ENCODE results near the gene ZNF444.

DNA sequence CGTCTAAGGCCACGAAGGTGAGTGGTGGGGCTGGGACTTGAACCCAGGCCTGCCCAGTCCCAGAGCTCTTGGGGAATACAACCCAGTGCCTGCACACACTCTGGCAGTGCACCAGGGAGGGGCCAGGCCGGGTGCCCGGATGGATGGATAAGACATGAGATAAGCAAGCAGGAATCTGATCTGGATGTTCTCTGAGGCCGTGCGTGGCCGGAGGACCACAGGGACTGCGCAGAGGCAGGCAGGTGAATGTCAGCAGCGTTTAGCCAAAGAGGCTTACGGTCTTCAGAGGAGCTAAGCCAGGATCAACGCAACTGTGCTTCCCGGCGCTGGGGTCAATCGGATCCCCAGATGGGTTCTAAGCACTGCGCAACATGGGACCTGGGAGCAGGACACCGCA, 21.5 kb upstream of the ZNF444 start:
- TF ChIP-seq CTCF (IDR thresholded peaks at IDR 0.05) (no peak), POLR2A (IDR thresholded peaks at IDR 0.05) (peak in 1 of 2 donors; percentile 74)
